GM19239 (cell line): ENCODE measurements around the gene SH3PXD2A.
"Not testable (repeated sequence)": the region's sequence is repeated elsewhere in the genome, so short reads cannot be mapped to it uniquely, and the experiment has no call there.

Source experiments
- DNase-seq: peaks from one replicate; pipeline ENCODE4 v3.0.0; 2011; ENCODE audit warnings: low spot score; ENCODE audit not compliant: insufficient read length
- FAIRE-seq: peaks from 2 replicates; lab custom pipeline; 2011; peaks lifted over from hg19 to GRCh38; lab: Jason Lieb, UNC

The SH3PXD2A gene

GRCh38 chr10:103734731-103735130 is 120.6 kb downstream of the SH3PXD2A start:
- FAIRE-seq, result no peak

GRCh38 chr10:103733045-103733419 is 122.3 kb downstream of the SH3PXD2A start:
- DNase-seq (no peak), FAIRE-seq (no peak)

More at GRCh38 chr10:103734731-103735130, 120.6 kb downstream of the SH3PXD2A start:
- DNase-seq, result no peak

GRCh38 chr10:103732339-103733044 is 122.9 kb downstream of the SH3PXD2A start:
- FAIRE-seq, result no peak
- DNase-seq, result no peak

- DNase-seq, result no peak
- no peak for FAIRE-seq
These were observed 123.6 kb downstream of the SH3PXD2A start for GRCh38 chr10:103731609-103732270.

GRCh38 chr10:103731026-103731425 is 124.3 kb downstream of the SH3PXD2A start:
- DNase-seq, FAIRE-seq: not testable (repeated sequence)

GRCh38 chr10:103729851-103730250 is 125.5 kb downstream of the SH3PXD2A start:
- no peak for DNase-seq

GRCh38 chr10:103727991-103728689 is 127.2 kb downstream of the SH3PXD2A start:
- FAIRE-seq (no peak), DNase-seq (no peak)

More at GRCh38 chr10:103729851-103730250, 125.5 kb downstream of the SH3PXD2A start:
- FAIRE-seq, result no peak

GRCh38 chr10:103727546-103727963 is 127.8 kb downstream of the SH3PXD2A start:
- no peak for FAIRE-seq
- no peak for DNase-seq

GRCh38 chr10:103726637-103727036 is 128.7 kb downstream of the SH3PXD2A start:
- no peak for FAIRE-seq

GRCh38 chr10:103725242-103725641 is 130.1 kb downstream of the SH3PXD2A start:
- FAIRE-seq, result no peak
- DNase-seq, result no peak

More at GRCh38 chr10:103726637-103727036, 128.7 kb downstream of the SH3PXD2A start:
- no peak for DNase-seq

GRCh38 chr10:103724771-103725170 is 130.6 kb downstream of the SH3PXD2A start:
- FAIRE-seq (no peak), DNase-seq (no peak)

GRCh38 chr10:103724074-103724473 is 131.3 kb downstream of the SH3PXD2A start:
- FAIRE-seq (no peak), DNase-seq (no peak)

GRCh38 chr10:103723557-103723956 is 131.8 kb downstream of the SH3PXD2A start:
- no peak for FAIRE-seq

GRCh38 chr10:103722632-103723031 is 132.7 kb downstream of the SH3PXD2A start:
- DNase-seq (no peak), FAIRE-seq (no peak)

More at GRCh38 chr10:103723557-103723956, 131.8 kb downstream of the SH3PXD2A start:
- DNase-seq, result no peak

GRCh38 chr10:103720964-103721335 is 134.4 kb downstream of the SH3PXD2A start:
- FAIRE-seq, result no peak

GRCh38 chr10:103720328-103720963 is 134.9 kb downstream of the SH3PXD2A start:
- FAIRE-seq (no peak), DNase-seq (no peak)

More at GRCh38 chr10:103720964-103721335, 134.4 kb downstream of the SH3PXD2A start:
- no peak for DNase-seq

GRCh38 chr10:103719036-103719435 is 136.3 kb downstream of the SH3PXD2A start:
- DNase-seq, result no peak
- no peak for FAIRE-seq

- no peak for DNase-seq
- FAIRE-seq, result no peak
These were observed 137.1 kb downstream of the SH3PXD2A start for GRCh38 chr10:103718247-103718620.

GRCh38 chr10:103717341-103718246 is 137.8 kb downstream of the SH3PXD2A start:
- FAIRE-seq (no peak), DNase-seq (no peak)
